Dermis microvascular lymphatic vessel endothelial cell (primary cell): ENCODE results near the gene BCOR. TPM values are rescaled to one million over a fixed set of nuclear protein-coding genes. Genes with fewer than 3 reads are reported as not detected.
A peak's percentile ranks its signal among the peaks of the same experiment; 100 is the strongest.

Source experiments
- DNase-seq, 2 donors: peaks; one replicate each; pipeline versions ENCODE4 v3.0.0 to v3.0.0-alpha.2; 2010; ENCODE audit warnings: low read depth in 2 of 2
- total RNA-seq: library from RNA; depleted of rRNA; stranded (reverse); fragments of >200 nt; gene quantifications from 2 replicates; pipeline ENCODE4 v1.2.1, GENCODE V29; 2014

Gene BCOR
- total RNA-seq, 1 donor from 2014 or later, result 13.7 TPM

- DNase-seq, result no peak
Observed at GRCh38 chrX:40116925-40117324, 19.2 kb upstream of the BCOR start.

DNA sequence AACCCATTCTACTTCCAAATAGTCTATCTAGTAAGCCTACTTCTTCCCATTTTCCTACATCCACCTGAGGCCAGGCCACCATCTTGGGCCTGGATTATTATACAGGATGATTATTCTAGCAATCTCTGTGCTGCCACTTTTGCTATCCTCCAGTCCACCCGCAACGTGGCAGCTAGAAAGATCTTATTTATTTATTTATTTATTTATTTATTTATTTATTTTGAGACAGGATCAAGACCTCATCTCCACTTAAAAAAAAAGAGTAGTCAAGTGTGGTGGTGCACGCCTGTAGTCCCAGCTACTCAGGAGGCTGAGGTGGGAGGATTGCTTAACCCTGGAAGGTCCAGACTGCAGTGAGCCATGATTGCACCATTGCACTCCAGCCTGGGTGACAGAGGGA is 15.2 kb upstream of the BCOR start:
- DNase-seq, result no peak

DNA sequence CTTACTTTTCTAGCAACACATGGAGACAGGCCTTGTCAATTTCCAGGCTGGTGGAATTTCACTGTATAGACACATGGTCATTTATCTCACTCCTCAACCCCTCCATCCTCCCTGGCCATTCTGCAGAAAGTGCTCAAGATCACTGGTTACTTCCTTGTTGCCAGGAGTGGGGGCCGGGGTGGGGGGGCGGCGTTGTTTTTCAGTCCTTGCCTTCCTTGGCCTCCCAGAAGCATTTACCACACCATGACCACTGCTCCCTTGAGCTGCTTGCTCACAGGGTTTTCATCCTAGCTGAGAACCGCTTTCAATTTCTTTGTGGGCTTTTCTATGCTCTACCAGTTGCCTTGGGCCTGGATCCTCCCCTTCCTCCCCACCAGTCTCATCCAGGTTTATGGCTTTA is 14.1 kb upstream of the BCOR start:
- no peak for DNase-seq

DNA sequence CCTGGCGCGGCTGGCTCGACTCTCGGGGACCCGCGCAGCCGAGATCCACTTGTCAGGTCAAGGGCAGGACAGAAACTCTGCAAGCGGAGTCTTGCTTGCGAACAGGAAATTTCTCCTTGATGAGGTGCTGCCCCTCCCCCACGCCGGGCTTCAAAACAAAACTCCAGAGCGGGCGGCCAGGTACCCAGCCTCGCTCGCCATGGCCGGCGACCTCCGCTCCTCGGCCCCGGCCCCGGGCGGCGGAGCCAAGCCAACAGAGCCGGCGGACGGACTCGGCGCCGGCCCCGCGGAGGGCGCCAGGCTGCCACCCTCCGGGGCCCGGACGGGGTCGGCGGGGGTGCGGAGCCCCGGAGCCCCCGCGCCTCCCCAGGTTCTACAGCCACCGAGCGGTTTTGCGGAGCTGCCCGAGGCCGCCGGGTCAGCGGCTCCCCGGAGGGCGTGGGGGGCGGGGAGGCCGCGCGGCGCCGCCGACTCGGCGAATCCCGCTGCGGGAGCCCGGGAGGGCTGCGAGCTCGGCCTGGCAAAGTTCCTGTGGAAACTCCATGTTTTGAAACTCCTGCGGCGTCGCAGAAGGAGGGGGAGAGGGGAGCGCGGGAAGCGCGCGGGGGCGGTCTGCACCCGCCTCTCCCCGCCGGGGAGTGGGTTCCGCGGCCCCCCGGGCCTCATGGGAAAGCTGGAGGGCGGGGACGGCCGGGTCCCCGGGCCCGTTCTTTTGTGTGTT is 11.7 kb upstream of the BCOR start:
- DNase-seq, result peak in 1 of 2 donors; percentile 52

- peak in 1 of 2 donors; percentile 77 for DNase-seq
Observed at GRCh38 chrX:40108959-40109287, 11.2 kb upstream of the BCOR start.

- DNase-seq, result peak in 1 of 2 donors; percentile 76
Observed at GRCh38 chrX:40108162-40108958, 10.6 kb upstream of the BCOR start.

GRCh38 chrX:40107291-40108161 is 9.8 kb upstream of the BCOR start:
- peak in 1 of 2 donors; percentile 50 for DNase-seq

GRCh38 chrX:40106676-40107290 is 9.0 kb upstream of the BCOR start:
- DNase-seq, result no peak

DNA sequence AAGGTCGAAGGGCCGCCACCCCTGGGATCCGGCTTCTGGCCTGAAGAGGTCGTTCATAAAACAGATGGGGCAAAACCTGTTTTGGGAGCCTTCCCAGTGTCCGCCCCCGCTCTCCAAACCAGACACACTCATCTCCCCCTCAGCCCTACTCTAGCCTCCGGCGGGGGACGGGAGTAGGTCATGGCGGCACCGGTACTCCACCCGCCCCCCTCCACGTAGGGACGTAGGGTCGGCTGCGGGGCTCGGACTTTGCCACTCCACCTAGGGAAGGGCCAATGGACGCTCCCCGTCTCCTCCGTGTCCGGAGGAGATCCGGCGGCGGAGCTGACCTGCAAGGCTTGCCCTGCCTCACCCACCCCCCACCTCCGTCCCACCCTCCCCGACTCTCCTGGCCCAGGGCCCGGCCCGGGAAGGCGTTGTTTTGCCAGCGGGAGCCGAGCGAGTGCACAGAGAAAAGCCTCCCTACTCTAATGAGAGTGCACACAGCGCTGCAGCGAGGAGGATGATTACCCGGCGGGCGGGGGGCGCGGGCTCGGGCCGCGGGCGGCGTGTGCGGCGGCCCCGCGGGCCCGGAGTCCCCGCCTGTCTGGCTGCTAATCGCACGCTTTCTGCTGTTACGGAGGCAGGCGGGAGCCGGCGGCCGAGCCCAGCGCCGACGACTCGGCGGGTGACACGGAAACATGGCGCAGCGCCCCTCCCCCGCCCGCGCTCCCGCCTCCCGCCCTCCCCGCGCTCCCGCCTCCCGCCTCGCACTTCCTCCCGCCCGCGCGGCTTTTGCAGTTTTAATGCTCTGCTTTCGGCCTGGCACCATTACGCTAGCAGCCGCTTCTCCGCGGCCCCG is 8.3 kb upstream of the BCOR start:
- peak in 1 of 2 donors; percentile 54 for DNase-seq

- DNase-seq, result peak in 1 of 2 donors; percentile 27
Observed at GRCh38 chrX:40104985-40105834, 7.5 kb upstream of the BCOR start.

DNA sequence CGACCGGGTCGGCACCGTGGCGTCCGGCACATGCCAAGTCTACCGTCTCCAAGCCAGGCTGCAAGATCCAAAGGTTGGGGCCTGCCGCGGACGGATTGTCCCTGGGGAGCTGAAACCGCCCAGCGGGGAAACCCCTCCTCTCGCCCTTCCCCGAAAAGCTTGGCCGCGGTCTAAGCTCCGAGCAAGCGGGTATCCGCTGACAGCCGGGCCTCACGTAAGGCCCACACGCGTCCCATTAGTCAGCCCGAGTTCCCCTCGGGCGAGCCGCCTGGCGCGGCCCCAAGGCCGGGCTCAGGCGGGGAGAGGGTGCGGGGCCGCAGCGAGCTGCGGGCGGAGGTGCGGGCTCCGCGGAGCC is 6.8 kb upstream of the BCOR start:
- DNase-seq, result peak in 1 of 2 donors; percentile 62

- DNase-seq, result no peak
Observed at GRCh38 chrX:40103565-40104323, 6.0 kb upstream of the BCOR start.

GRCh38 chrX:40102393-40103381 is 4.9 kb upstream of the BCOR start:
- no peak for DNase-seq

DNA sequence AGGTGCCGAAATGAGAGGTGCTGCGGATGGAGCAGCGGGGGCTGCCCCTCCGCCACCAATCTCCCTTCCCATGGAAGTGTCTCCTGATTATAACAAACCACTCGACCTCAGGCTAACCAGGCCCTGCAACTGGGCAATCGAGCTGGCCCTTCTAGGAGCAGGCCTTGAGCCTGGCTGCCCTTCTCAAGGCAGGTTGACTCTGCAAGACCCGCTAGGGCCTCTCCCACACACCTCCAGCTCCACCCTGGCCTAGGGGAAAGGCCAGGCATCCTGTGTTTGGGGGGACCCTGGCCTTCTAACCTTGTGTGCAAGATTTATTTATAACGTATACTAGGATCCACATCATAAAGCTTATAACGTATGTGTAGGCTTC is 3.7 kb upstream of the BCOR start:
- no peak for DNase-seq

GRCh38 chrX:40100537-40101429 is 3.0 kb upstream of the BCOR start:
- no peak for DNase-seq

GRCh38 chrX:40100141-40100536 is 2.4 kb upstream of the BCOR start:
- no peak for DNase-seq
